Measurements from ENCODE around the gene C1orf21. TPM values are rescaled to one million over a fixed set of nuclear protein-coding genes. Genes with fewer than 3 reads are reported as not detected.

C1orf21 gene
- total RNA-seq, 1 donor from 2014 or later: 43.3 TPM

DNA sequence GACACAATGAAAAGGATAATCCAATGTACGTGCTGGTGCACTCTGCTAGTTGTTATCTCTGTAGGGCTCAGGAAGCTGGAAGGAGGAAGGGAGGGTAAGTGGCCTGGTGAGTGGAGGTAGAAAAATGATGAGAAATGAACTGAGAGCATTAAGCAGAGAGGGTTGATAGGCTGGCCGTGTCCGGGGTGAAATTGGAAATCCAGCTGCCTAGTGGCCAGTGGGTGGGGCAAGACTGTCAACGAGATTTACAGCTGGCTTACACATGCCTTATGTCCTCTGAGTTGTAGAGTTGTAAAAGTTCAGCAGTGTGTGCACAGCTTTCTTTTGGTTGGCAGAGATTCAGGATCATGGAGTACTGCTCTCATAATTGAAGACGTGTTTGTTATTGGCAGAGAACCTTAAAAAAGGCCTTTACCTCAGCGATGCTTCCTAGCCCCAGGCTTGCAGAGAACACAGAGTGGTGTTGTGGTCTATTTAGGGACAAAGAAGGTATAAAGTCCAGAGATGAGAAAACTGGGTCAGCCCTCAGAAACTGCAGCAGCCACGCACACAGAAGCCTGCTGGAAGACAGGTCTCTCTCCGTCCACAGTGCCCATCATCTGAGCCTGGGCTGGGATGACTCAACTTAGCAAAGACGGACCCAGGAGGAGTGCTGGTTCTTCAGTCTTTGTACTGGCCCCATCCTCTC, 235.5 kb downstream of the C1orf21 start:
- Mint-ChIP-seq H3K4me3 (ENCODE audit: unreplicated experiment) (no peak overlapping the region), H3K27me3 (ENCODE audit: unreplicated experiment) (no peaks in the 10 kb centered on the region), H3K27ac (ENCODE audit: unreplicated experiment) (no peak overlapping the region), H3K4me1 (ENCODE audit: low read depth, unreplicated experiment) (peaks cover 8% of the 10 kb centered on the region), H3K36me3 (ENCODE audit: unreplicated experiment) (no peaks in the 10 kb centered on the region), H3K9me3 (ENCODE audit: unreplicated experiment) (no peaks in the 10 kb centered on the region)
- no peak for DNase-seq
- TF ChIP-seq, protein P1, sequence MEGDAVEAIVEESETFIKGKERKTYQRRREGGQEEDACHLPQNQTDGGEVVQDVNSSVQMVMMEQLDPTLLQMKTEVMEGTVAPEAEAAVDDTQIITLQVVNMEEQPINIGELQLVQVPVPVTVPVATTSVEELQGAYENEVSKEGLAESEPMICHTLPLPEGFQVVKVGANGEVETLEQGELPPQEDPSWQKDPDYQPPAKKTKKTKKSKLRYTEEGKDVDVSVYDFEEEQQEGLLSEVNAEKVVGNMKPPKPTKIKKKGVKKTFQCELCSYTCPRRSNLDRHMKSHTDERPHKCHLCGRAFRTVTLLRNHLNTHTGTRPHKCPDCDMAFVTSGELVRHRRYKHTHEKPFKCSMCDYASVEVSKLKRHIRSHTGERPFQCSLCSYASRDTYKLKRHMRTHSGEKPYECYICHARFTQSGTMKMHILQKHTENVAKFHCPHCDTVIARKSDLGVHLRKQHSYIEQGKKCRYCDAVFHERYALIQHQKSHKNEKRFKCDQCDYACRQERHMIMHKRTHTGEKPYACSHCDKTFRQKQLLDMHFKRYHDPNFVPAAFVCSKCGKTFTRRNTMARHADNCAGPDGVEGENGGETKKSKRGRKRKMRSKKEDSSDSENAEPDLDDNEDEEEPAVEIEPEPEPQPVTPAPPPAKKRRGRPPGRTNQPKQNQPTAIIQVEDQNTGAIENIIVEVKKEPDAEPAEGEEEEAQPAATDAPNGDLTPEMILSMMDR (IDR thresholded peaks at IDR 0.05; ENCODE audit: partially characterized antibody, unreplicated experiment): no peak

DNA sequence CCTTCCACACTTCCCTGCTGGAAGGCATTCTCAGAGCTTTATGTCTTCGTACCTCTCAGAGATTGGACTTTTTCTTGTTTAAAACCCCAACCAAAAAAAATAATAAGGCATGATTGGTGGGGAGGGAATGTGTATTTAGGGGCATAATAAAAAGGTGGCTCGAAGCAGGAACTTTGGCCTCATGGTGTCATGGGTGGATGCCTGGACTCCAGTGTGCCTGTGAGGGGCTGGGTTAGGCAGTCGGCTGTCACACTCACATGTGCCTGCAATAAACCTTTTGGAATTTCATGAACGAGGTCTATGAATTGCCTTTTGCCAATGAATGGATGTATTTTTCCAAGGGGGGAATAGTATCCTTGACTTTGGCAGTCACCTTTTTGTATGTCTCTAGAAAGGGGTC, 236.6 kb downstream of the C1orf21 start:
- Mint-ChIP-seq H3K9me3 (ENCODE audit: unreplicated experiment) (no peaks in the 10 kb centered on the region), H3K27me3 (ENCODE audit: unreplicated experiment) (no peaks in the 10 kb centered on the region), H3K4me3 (ENCODE audit: unreplicated experiment) (no peak overlapping the region), H3K27ac (ENCODE audit: unreplicated experiment) (no peak overlapping the region), H3K36me3 (ENCODE audit: unreplicated experiment) (no peaks in the 10 kb centered on the region), H3K4me1 (ENCODE audit: low read depth, unreplicated experiment) (peaks cover 8% of the 10 kb centered on the region)
- TF ChIP-seq, protein P1 (IDR thresholded peaks at IDR 0.05; ENCODE audit: partially characterized antibody, unreplicated experiment): no peak
- DNase-seq: no peak

DNA sequence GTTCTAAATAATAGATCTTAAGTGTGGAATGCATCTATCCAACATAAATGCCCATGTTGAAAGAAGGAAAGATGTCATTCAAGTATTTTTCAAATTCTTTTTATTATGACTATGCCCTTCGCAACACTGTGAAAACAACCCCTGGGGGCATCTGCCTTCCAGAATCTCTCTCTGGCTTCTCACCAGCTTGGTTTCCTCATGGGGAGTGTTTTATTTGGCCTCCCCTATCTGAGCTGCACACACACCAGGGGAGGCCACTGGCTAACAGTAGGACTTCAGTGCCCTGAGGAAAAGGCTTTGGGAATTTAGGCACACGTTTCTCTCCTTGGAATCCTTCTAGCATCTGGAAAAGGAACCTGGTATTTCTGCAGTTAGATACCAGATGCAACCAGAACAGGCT, 237.2 kb downstream of the C1orf21 start:
- peaks cover 8% of the 10 kb centered on the region for H3K4me1 Mint-ChIP-seq (ENCODE audit: low read depth, unreplicated experiment)
- no peaks in the 10 kb centered on the region for H3K36me3 Mint-ChIP-seq (ENCODE audit: unreplicated experiment)
- TF ChIP-seq, protein P1 (IDR thresholded peaks at IDR 0.05; ENCODE audit: partially characterized antibody, unreplicated experiment): no peak
- no peak for DNase-seq
- H3K9me3 Mint-ChIP-seq (ENCODE audit: unreplicated experiment): no peaks in the 10 kb centered on the region
- no peak overlapping the region for H3K4me3 Mint-ChIP-seq (ENCODE audit: unreplicated experiment)
- H3K27ac Mint-ChIP-seq (ENCODE audit: unreplicated experiment): no peak overlapping the region
- no peaks in the 10 kb centered on the region for H3K27me3 Mint-ChIP-seq (ENCODE audit: unreplicated experiment)

DNA sequence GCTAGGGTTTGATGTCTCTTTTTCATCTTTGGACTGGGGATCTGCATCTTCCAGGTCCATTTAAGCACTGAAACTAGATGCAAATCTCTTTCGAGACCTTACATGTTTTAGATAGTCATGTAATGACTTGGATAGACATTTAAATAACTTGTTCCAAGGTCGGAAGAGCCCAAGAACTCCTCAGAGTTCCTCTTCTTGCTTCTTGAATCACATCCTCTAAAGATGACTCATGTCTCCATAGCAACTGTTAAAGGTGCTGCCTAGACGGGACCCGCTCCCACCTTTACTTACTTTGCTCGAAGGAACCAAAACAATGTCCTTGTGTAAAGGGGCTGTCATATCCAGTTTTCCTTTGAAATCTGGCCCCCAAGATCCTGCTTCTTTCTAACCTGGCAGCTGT, 237.8 kb downstream of the C1orf21 start:
- H3K4me3 Mint-ChIP-seq (ENCODE audit: unreplicated experiment): no peak overlapping the region
- TF ChIP-seq, protein P1 (IDR thresholded peaks at IDR 0.05; ENCODE audit: partially characterized antibody, unreplicated experiment): no peak
- H3K36me3 Mint-ChIP-seq (ENCODE audit: unreplicated experiment): no peaks in the 10 kb centered on the region
- H3K27ac Mint-ChIP-seq (ENCODE audit: unreplicated experiment): no peak overlapping the region
- peaks cover 8% of the 10 kb centered on the region for H3K4me1 Mint-ChIP-seq (ENCODE audit: low read depth, unreplicated experiment)
- no peaks in the 10 kb centered on the region for H3K27me3 Mint-ChIP-seq (ENCODE audit: unreplicated experiment)
- no peaks in the 10 kb centered on the region for H3K9me3 Mint-ChIP-seq (ENCODE audit: unreplicated experiment)
- DNase-seq: no peak

DNA sequence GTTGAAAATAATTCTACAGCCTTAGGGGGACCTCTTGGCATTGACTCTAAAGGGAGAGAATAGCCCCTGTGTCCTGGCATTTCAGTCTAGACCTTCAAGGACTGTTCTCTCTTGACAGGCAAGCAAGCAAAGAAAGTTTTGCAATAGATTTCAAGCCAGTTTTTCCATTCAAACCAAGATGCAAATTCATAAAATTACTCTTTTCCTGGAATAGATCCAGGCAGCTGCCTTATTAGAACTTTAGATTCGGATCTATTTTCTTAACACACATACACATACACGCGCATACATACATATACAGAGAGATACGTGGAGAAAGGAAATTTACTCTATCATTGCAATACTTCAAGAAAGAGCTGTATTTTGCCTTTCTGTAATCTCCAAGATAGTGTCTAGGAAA, 238.4 kb downstream of the C1orf21 start:
- Mint-ChIP-seq H3K27ac (ENCODE audit: unreplicated experiment) (no peak overlapping the region), H3K36me3 (ENCODE audit: unreplicated experiment) (no peaks in the 10 kb centered on the region), H3K4me1 (ENCODE audit: low read depth, unreplicated experiment) (peaks cover 8% of the 10 kb centered on the region), H3K4me3 (ENCODE audit: unreplicated experiment) (no peak overlapping the region), H3K9me3 (ENCODE audit: unreplicated experiment) (no peaks in the 10 kb centered on the region), H3K27me3 (ENCODE audit: unreplicated experiment) (no peaks in the 10 kb centered on the region)
- TF ChIP-seq, protein P1 (IDR thresholded peaks at IDR 0.05; ENCODE audit: partially characterized antibody, unreplicated experiment): no peak
- no peak for DNase-seq

All from glutamatergic neuron (in vitro differentiated cells).